SK-N-MC (cell line): ENCODE data around the gene PCDH18.

Source experiments
- EZH2 ChIP-seq: fragments of 200-600 bp; sonication (generic); IDR thresholded peaks from one replicate; pipeline ENCODE4 v1.6.1; 2017; ENCODE audit warnings: antibody characterized with exemption
- FOXP2 ChIP-seq: optimal IDR thresholded peaks from 2 replicates; pipeline ENCODE3; 2011; ENCODE audit warnings: mild to moderate bottlenecking, moderate library complexity; ENCODE audit not compliant: insufficient read depth; ENCODE audit errors: extremely low read length, control extremely low read depth
- POLR2AphosphoS5 ChIP-seq: IDR thresholded peaks from 2 replicates; pipeline ENCODE4 v1.6.1; 2012; ENCODE audit warnings: mild to moderate bottlenecking, low read depth, low read length, borderline replicate concordance

DNA sequence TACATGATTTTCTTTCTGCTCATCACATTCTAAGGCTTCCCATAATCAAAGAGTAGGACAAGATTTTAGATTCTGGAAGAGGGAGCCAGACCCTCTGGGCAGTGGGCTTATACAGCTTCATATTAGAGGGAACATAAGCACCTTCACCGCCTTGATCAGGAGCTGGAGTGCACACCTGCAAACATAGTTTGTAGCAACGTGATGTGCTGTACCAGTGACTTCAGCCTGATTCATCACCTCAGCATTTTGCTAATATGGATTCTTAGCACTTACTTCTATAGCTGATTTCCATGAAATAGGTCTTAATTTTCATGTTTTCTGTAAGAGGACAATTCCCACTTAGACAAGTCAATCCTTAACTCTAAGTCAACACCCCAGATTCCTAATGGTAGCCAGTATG lies 36.7 kb downstream of the PCDH18 start:
- no peak for TF ChIP-seq EZH2
- TF ChIP-seq POLR2AphosphoS5 = no peak
- no peak for TF ChIP-seq FOXP2
